HepG2 (cell line): ENCODE measurements around the gene TGM2.

Experiments used
- ARHGAP35 ChIP-seq: sonication (generic); formaldehyde crosslinking; IDR thresholded peaks from 2 replicates; pipeline ENCODE4 v1.9.0; 2022; ENCODE audit warnings: mild to moderate bottlenecking, inconsistent platforms, moderate library complexity, missing genetic modification reagents, borderline replicate concordance
- BHLHE40 ChIP-seq: IDR thresholded peaks from 2 replicates; pipeline ENCODE4 v1.6.1; 2011; ENCODE audit warnings: low read length, improper control_type of control experiment
- CEBPB ChIP-seq: IDR thresholded peaks from 2 replicates; pipeline ENCODE4 v1.6.1; 2011; ENCODE audit warnings: low read depth, low read length, improper control_type of control experiment, borderline replicate concordance
- CREM ChIP-seq, 2 experiments: sonication (generic) in 1 of 2; formaldehyde crosslinking in 1 of 2; IDR thresholded peaks; 2 replicates each; pipeline versions ENCODE4 v1.4.0 to v1.6.1; 2016 to 2020; ENCODE audit warnings: antibody characterized with exemption in 1 of 2, mild to moderate bottlenecking in 1 of 2, missing genetic modification reagents in 1 of 2
- EZH2 ChIP-seq: conservative IDR thresholded peaks from 2 replicates; pipeline ENCODE4 v1.6.1; 2012; ENCODE audit warnings: mild to moderate bottlenecking, low read depth, low read length, moderate library complexity
- POLR2AphosphoS5 ChIP-seq: IDR thresholded peaks from 2 replicates; pipeline ENCODE4 v1.6.1; 2012; ENCODE audit warnings: low read depth, low read length
- PTBP1 ChIP-seq: fragments of 200-400 bp; formaldehyde crosslinking; IDR thresholded peaks from 2 replicates; pipeline ENCODE4 v1.6.1; 2018; ENCODE audit warnings: low read length, low read depth; ENCODE audit not compliant: poor library complexity, severe bottlenecking
- RFX5 ChIP-seq: IDR thresholded peaks from 2 replicates; pipeline ENCODE4 v1.6.1; 2011; ENCODE audit warnings: low read depth, low read length, improper control_type of control experiment
- SNRNP70 ChIP-seq: fragments of 200-400 bp; formaldehyde crosslinking; IDR thresholded peaks from 2 replicates; pipeline ENCODE4 v1.6.1; 2017; ENCODE audit warnings: mild to moderate bottlenecking, low read depth, low read length, moderate library complexity
- SRSF9 ChIP-seq: fragments of 200-400 bp; formaldehyde crosslinking; IDR thresholded peaks from 2 replicates; pipeline ENCODE4 v1.6.1; 2018; ENCODE audit warnings: borderline replicate concordance, mild to moderate bottlenecking, low read depth, low read length; ENCODE audit not compliant: insufficient read depth, poor library complexity, severe bottlenecking
- ZBTB7A ChIP-seq: sonication (generic); formaldehyde crosslinking; IDR thresholded peaks from 2 replicates; pipeline ENCODE4 v1.8.0; 2022; ENCODE audit warnings: mild to moderate bottlenecking, missing genetic modification reagents
- TF ChIP-seq, protein P1 (sequence below): sonication (generic); formaldehyde crosslinking; IDR thresholded peaks from 2 replicates; pipeline ENCODE4 v1.5.0; 2020; ENCODE audit warnings: mild to moderate bottlenecking, missing genetic modification reagents, moderate library complexity
- TF ChIP-seq, protein P2 (sequence below): sonication (generic); formaldehyde crosslinking; IDR thresholded peaks from 2 replicates; pipeline ENCODE4 v1.8.0; 2022; ENCODE audit warnings: mild to moderate bottlenecking, missing genetic modification reagents
- TF ChIP-seq, protein P3 (sequence below): sonication (generic); formaldehyde crosslinking; IDR thresholded peaks from 2 replicates; pipeline ENCODE4 v1.8.1; 2023; ENCODE audit warnings: missing genetic modification reagents, inconsistent platforms, borderline replicate concordance

DNA sequence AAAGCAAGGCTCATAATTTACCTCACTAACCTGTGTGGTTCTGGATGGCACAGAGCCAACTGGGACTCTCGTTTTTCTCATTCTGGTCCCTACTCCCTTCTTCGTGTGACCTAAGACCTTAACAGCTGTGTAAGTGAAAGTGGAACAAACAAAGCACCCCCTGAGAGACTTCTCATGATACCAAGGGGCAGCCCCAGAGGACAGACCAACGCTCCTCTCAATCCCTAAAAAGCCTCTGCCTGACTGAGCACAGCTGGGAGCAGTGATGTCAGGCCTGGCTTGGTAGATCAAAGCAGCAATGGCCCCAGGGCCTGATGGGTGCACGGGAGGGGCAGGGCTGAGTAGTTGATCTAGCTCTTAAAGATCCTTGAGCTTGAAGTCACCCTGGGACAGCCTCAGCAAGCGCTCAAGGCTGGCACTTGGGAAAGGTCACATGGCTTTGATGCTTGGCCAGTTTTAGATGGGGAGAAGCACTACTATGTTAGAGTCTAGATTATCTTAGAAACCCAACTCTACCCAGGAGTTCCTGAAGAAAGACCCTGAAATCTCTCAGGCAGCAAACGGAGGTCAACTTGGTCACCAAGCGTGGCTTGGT, 16.2 kb upstream of the TGM2 start:
- TF ChIP-seq, protein P1, sequence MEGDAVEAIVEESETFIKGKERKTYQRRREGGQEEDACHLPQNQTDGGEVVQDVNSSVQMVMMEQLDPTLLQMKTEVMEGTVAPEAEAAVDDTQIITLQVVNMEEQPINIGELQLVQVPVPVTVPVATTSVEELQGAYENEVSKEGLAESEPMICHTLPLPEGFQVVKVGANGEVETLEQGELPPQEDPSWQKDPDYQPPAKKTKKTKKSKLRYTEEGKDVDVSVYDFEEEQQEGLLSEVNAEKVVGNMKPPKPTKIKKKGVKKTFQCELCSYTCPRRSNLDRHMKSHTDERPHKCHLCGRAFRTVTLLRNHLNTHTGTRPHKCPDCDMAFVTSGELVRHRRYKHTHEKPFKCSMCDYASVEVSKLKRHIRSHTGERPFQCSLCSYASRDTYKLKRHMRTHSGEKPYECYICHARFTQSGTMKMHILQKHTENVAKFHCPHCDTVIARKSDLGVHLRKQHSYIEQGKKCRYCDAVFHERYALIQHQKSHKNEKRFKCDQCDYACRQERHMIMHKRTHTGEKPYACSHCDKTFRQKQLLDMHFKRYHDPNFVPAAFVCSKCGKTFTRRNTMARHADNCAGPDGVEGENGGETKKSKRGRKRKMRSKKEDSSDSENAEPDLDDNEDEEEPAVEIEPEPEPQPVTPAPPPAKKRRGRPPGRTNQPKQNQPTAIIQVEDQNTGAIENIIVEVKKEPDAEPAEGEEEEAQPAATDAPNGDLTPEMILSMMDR (CRISPR knock-in tag), result no peak
- TF ChIP-seq, protein P2, sequence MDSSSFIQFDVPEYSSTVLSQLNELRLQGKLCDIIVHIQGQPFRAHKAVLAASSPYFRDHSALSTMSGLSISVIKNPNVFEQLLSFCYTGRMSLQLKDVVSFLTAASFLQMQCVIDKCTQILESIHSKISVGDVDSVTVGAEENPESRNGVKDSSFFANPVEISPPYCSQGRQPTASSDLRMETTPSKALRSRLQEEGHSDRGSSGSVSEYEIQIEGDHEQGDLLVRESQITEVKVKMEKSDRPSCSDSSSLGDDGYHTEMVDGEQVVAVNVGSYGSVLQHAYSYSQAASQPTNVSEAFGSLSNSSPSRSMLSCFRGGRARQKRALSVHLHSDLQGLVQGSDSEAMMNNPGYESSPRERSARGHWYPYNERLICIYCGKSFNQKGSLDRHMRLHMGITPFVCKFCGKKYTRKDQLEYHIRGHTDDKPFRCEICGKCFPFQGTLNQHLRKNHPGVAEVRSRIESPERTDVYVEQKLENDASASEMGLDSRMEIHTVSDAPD (CRISPR knock-in tag), result no peak
- TF ChIP-seq SNRNP70, result no peak
- no peak for TF ChIP-seq ARHGAP35 (CRISPR knock-in tag)
- TF ChIP-seq ZBTB7A, result no peak
- no peak for TF ChIP-seq RFX5
- TF ChIP-seq, protein P3, sequence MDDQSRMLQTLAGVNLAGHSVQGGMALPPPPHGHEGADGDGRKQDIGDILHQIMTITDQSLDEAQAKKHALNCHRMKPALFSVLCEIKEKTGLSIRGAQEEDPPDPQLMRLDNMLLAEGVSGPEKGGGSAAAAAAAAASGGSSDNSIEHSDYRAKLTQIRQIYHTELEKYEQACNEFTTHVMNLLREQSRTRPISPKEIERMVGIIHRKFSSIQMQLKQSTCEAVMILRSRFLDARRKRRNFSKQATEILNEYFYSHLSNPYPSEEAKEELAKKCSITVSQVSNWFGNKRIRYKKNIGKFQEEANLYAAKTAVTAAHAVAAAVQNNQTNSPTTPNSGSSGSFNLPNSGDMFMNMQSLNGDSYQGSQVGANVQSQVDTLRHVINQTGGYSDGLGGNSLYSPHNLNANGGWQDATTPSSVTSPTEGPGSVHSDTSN, result no peak
- TF ChIP-seq SRSF9, result no peak
- TF ChIP-seq CEBPB, result no peak
- no peak for TF ChIP-seq PTBP1
- no peak for TF ChIP-seq EZH2
- no peak for TF ChIP-seq POLR2AphosphoS5
- no peak for TF ChIP-seq BHLHE40
- no peak for TF ChIP-seq CREM (IDR thresholded peaks at IDR 0.05)
- no peak for TF ChIP-seq CREM (CRISPR knock-in tag; IDR thresholded peaks at IDR 0.05)
